Hematopoietic multipotent progenitor cell treated with erythropoietin and hydrocortisone succinate and interleukin-3 and kit ligand, for 8 days (in vitro differentiated cells): ENCODE measurements around the gene LRBA.

Source experiments
- DNase-seq: peaks from one replicate; pipeline ENCODE4 v3.0.0-alpha.2; 2015

The LRBA gene

GRCh38 chr4:150224896-150225591 lies 790.0 kb downstream of the LRBA start:
- no peak for DNase-seq

- no peak for DNase-seq
These were observed 795.2 kb downstream of the LRBA start for GRCh38 chr4:150219841-150220240.

- no peak for DNase-seq
These were observed 796.6 kb downstream of the LRBA start for GRCh38 chr4:150218447-150218846.

GRCh38 chr4:150217808-150218207 lies 797.3 kb downstream of the LRBA start:
- no peak for DNase-seq

GRCh38 chr4:150217192-150217591 lies 797.9 kb downstream of the LRBA start:
- no peak for DNase-seq

- no peak for DNase-seq
These were observed 798.4 kb downstream of the LRBA start for GRCh38 chr4:150216726-150217125.

- DNase-seq: no peak
These were observed 799.5 kb downstream of the LRBA start for GRCh38 chr4:150215601-150216000.
